GM12872 (cell line): ENCODE measurements around the gene CHCHD2.

Source experiments
- TF ChIP-seq, protein P1 (sequence below): IDR thresholded peaks from 3 replicates; pipeline ENCODE4 v1.5.1; 2011; ENCODE audit warnings: low read depth, mild to moderate bottlenecking, low read length, moderate library complexity; ENCODE audit not compliant: insufficient read depth

The CHCHD2 gene, protein sequence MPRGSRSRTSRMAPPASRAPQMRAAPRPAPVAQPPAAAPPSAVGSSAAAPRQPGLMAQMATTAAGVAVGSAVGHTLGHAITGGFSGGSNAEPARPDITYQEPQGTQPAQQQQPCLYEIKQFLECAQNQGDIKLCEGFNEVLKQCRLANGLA

DNA sequence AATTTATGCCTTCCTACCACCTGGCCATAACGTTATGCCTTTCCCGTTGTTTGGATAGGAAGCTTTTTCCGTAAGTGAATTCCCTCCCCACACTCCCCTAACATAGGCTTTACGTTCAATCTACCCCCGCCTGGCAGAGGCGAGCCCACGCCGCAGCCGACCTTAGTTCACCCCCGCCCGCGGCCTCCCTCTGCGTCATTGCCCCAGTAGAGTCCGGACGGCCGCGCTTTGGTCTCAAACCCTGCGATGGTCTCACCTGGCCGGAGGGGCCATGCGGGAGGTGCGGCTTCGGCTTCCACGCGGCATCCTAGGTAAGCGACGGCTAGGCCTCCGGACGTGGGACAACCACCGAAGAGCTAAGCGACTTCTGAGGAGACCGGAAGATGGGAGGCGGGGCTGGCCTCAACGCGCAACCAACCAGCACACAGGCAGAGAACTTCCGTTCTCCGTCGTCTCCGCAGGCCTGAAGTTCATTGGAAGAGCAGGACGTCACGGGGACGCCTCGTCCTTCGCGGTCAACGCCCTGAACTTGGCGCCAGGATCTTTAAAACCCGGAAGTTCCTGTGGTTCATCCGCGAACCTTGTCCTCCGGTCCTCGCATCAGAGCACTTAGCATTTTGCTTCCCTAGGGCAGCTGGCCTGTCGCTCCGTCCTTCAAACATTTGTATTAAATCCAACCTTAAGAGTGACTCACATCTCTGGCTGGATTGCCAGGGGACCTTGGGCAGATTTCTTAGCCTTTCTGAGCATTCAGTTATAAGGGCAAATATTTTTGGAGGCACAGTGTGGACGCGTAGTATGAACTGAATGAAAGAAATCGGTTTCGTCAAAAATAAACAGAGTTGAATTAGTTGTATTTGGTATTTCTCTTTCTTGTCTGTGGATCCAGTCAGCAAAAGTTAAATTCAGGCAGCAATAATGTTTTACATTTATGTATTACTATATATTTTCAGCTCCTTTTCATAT lies at the start of gene CHCHD2:
CHCHD2 (minus strand) TSS at position 369 of the 966 bp plus-strand sequence; CDS start at position 306, 63 bp downstream.
- TF ChIP-seq, protein P1, sequence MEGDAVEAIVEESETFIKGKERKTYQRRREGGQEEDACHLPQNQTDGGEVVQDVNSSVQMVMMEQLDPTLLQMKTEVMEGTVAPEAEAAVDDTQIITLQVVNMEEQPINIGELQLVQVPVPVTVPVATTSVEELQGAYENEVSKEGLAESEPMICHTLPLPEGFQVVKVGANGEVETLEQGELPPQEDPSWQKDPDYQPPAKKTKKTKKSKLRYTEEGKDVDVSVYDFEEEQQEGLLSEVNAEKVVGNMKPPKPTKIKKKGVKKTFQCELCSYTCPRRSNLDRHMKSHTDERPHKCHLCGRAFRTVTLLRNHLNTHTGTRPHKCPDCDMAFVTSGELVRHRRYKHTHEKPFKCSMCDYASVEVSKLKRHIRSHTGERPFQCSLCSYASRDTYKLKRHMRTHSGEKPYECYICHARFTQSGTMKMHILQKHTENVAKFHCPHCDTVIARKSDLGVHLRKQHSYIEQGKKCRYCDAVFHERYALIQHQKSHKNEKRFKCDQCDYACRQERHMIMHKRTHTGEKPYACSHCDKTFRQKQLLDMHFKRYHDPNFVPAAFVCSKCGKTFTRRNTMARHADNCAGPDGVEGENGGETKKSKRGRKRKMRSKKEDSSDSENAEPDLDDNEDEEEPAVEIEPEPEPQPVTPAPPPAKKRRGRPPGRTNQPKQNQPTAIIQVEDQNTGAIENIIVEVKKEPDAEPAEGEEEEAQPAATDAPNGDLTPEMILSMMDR = no peak

DNA sequence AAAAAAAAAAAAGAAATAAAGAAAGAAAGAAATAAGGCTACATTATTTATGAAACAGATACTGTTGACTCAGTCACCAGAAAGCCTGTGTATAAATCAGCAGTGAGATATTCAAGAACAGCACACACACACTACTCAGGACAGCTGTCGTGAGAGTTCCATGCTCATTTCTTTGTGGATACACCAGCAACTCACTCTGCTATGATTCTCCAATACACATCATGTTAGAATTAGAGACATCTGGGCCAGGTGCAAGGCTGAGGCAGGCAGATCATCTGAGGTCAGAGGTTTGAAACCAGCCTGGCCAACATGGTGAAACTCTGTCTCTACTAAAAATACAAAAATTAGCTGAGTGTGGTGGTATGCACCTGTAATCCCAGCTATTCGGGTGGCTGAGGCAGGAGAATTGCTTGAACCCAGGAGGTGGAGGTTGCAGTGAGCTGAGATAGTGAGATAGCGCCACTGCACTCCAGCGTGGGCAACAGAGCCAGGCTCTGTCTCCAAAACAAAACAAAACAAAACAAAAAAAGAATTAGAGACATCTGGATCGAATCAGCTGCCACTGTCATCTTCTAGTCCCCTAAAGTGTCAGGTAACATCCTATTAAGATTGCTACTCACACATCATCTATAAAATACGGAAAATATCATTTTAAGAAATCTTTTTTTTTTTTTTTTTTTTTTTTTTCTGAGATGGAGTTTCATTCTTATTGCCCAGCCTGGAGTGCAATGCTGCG lies 21.1 kb upstream of the CHCHD2 start:
- TF ChIP-seq, protein P1 = no peak

GRCh38 chr7:56125831-56126230 lies 19.6 kb upstream of the CHCHD2 start:
- TF ChIP-seq, protein P1 = no peak

DNA sequence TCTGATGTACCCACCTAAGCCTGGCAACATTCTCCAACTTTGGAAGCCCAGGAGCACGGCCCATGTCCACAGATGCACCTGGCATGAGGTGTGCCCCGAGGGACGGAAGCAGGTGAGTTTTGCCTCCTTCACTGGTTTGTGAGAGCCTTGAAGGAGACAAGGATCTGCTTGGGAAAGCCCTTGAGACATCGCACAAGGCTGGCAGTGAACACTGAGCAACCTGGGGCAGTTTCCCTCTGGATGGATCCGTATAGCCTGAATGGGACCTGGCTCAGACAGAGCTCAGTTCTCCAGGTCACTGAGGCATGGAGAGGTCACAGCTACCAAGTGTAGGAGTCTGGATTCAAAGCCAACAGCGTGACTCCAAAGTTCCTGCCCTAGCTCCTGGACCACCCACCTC lies 18.7 kb upstream of the CHCHD2 start:
- TF ChIP-seq, protein P1 = no peak

- TF ChIP-seq, protein P1 = no peak
Measured at GRCh38 chr7:56121440-56121839, 15.2 kb upstream of the CHCHD2 start.

GRCh38 chr7:56115852-56116538 lies 9.7 kb upstream of the CHCHD2 start, which contains the start of gene NUPR2:
Gene NUPR2, minus strand, starts transcription at chr7:56116417. Its CDS starts 103 bp downstream, at chr7:56116314.
- TF ChIP-seq, protein P1 = no peak
